ENCODE results near the gene CCDC106. TPM values are rescaled to one million over a fixed set of nuclear protein-coding genes. Genes with fewer than 3 reads are reported as not detected.

Gene CCDC106
- total and polyA plus RNA-seq, 2 of the 4 experiments (the other 2 are of a cell fraction): 2.3 to 13.6 TPM

- TF ChIP-seq MAZ (IDR thresholded peaks at IDR 0.05; ENCODE audit: borderline replicate concordance, low read depth, low read length) (peak; percentile 86), NFE2L2 (IDR thresholded peaks at IDR 0.05; ENCODE audit: low read depth, low read length) (no peak)
These were observed at the start of gene CCDC106 (continued) for GRCh38 chr19:55647732-55648584.

GRCh38 chr19:55598719-55599467, 49.1 kb upstream of the CCDC106 start:
- Histone ChIP-seq H3K18ac (ENCODE audit: low read depth, low read length) (no peak overlapping the region), H4K91ac (ENCODE audit: insufficient read depth, low read depth, low read length) (peak overlapping the region; percentile 67), H2BK20ac (ENCODE audit: low read depth, low read length) (no peak overlapping the region), H3K56ac (ENCODE audit: extremely low read depth, insufficient read depth, low read length) (no peak overlapping the region; the same call in 1 of the 2 replicates), H3K4ac (ENCODE audit: low read depth, low read length) (peak overlapping the region; percentile 82), H3K27ac (ENCODE audit: insufficient read depth, low read length) (peak overlapping the region; percentile 73), H4K5ac (ENCODE audit: low read depth, low read length) (no peak overlapping the region), H2BK15ac (ENCODE audit: low read depth, low read length) (no peak overlapping the region), H3K4me1 (ENCODE audit: control insufficient read depth, insufficient read depth, low read length) (peaks cover 4% of the 10 kb centered on the region; the same call in 1 of the 2 replicates), H3K36me3 (ENCODE audit: control insufficient read depth, insufficient read depth, low read length) (peaks cover 22% of the 10 kb centered on the region), H3K4me3 (ENCODE audit: insufficient read depth, low read depth, low read length) (peak overlapping the region; percentile 56), H3K9me3 (ENCODE audit: control insufficient read depth, insufficient read depth, low read length) (no peaks in the 10 kb centered on the region), H3K27me3 (ENCODE audit: control insufficient read depth, insufficient read depth, low read length) (no peaks in the 10 kb centered on the region), H2AK9ac (replicated peaks; ENCODE audit: low read depth, low read length, poor library complexity) (peak overlapping the region; percentile 94), H3K4me2 (ENCODE audit: low read depth, low read length) (peak overlapping the region; percentile 9), H2AFZ (replicated peaks; ENCODE audit: low read length, poor library complexity) (peak overlapping the region; percentile 98), H2BK5ac (ENCODE audit: low read depth, low read length, poor library complexity, severe bottlenecking) (peak overlapping the region; percentile 79), H4K20me1 (ENCODE audit: insufficient read depth, low read length) (no peaks in the 10 kb centered on the region), H2BK120ac (ENCODE audit: low read depth, low read length) (no peak overlapping the region), H3K14ac (replicated peaks; ENCODE audit: low read depth, low read length) (peak overlapping the region; percentile 51; the same call in 1 of the 2 replicates), H3K9ac (ENCODE audit: low read depth, low read length) (peak overlapping the region; percentile 48), H2AK5ac (ENCODE audit: low read depth, low read length) (0 out of 2 replicates have a peak overlapping the region, but pooled peaks have one; percentile 37), H3K79me1 (ENCODE audit: low read depth in 1 of 2, low read length in 2 of 2) (peaks cover 19 to 36% of the 10 kb centered on the region in 2 experiments), H3K9me1 (ENCODE audit: insufficient read depth, low read length) (peaks cover 13% of the 10 kb centered on the region), H4K8ac (ENCODE audit: low read depth in 2 of 2, low read length in 2 of 2) (peak overlapping the region; percentile 81 to 97; a peak in 3 of 4 replicates), H3K23ac (ENCODE audit: low read depth, low read length) (no peak overlapping the region)
- ATAC-seq (ENCODE audit: low read depth): peak; percentile 85
- in situ Hi-C loops (cut with MboI; ENCODE audit: low sequenced_read_pairs) (no loop called here), dilution Hi-C loops (cut with HindIII; ENCODE audit: low sequenced_read_pairs, unreplicated experiment) (no loop called here), intact Hi-C loops (cut with micrococcal nuclease) (no loop called here)
- peak; percentile 96 for DNase-seq
- TF ChIP-seq, protein P1, sequence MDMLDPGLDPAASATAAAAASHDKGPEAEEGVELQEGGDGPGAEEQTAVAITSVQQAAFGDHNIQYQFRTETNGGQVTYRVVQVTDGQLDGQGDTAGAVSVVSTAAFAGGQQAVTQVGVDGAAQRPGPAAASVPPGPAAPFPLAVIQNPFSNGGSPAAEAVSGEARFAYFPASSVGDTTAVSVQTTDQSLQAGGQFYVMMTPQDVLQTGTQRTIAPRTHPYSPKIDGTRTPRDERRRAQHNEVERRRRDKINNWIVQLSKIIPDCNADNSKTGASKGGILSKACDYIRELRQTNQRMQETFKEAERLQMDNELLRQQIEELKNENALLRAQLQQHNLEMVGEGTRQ (IDR thresholded peaks at IDR 0.05; ENCODE audit: low read depth, low read length): no peak
- peak; percentile 78 for TF ChIP-seq POLR2A (IDR thresholded peaks at IDR 0.05; ENCODE audit: low read depth, low read length)
- TF ChIP-seq MAZ (IDR thresholded peaks at IDR 0.05; ENCODE audit: borderline replicate concordance, low read depth, low read length): peak; percentile 67
- 44% methylated on average over 4 of the region's 26 CpGs; no CpG with 5 or more reads in 1 of the 2 experiments for WGBS, 2 experiments (ENCODE audit: extremely low coverage in 2 of 2, insufficient read length in 1 of 2)
- ChIA-PET CTCF (interaction anchor here (1.3 kb wide), 1 partner anchor 132 kb away, joined by 6 read pairs; no protein-coding TSS in a partner anchor), POLR2A (ENCODE audit: unreplicated experiment) (interaction anchor here (0.5 to 1.4 kb wide), 6 partner anchors 13 to 451 kb away, joined by 3 to 10 read pairs (median 4); partner anchors contain the start of gene ZNF579)
- BruUV-seq (replicated peaks): no TSS peak

All from IMR-90 (cell line).